K562 (cell line): ENCODE measurements around the gene PADI1. TPM values are rescaled to one million over a fixed set of nuclear protein-coding genes. Genes with fewer than 3 reads are reported as not detected.

Experiments used
- ARID1B ChIP-seq: fragments of 450-650 bp; IDR thresholded peaks from 2 replicates; pipeline ENCODE4 v1.6.1; 2016; ENCODE audit warnings: antibody characterized with exemption, mild to moderate bottlenecking, inconsistent platforms
- ATF1 ChIP-seq, 2 experiments: fragments of 450-650 bp in 1 of 2; IDR thresholded peaks; 2 replicates each; pipeline ENCODE4 v1.6.1; 2016; ENCODE audit warnings: missing compliant biosample characterization in 1 of 2, missing genetic modification characterization in 1 of 2
- EP300 ChIP-seq: IDR thresholded peaks from 2 replicates; pipeline ENCODE4 v1.6.1; 2012; ENCODE audit warnings: low read length, improper control_type of control experiment
- EP400 ChIP-seq: fragments of 450-650 bp; IDR thresholded peaks from 2 replicates; pipeline ENCODE4 v1.6.1; 2017; ENCODE audit warnings: antibody characterized with exemption, mild to moderate bottlenecking, moderate library complexity
- JUND ChIP-seq, 2 experiments: IDR thresholded peaks; 2 replicates in 1 of 2; 3 replicates in 1 of 2; pipeline ENCODE4 v1.6.1; 2011; ENCODE audit warnings: borderline replicate concordance in 2 of 2, low read depth in 2 of 2, low read length in 2 of 2, improper control_type of control experiment in 1 of 2, missing biosample characterization in 1 of 2, missing genetic modification characterization in 1 of 2, missing genetic modification reagents in 1 of 2
- MEF2D ChIP-seq: conservative IDR thresholded peaks from 2 replicates; pipeline ENCODE4 v1.6.1; 2016; ENCODE audit warnings: low read depth, missing genetic modification characterization, missing compliant biosample characterization
- MGA ChIP-seq: fragments of 450-650 bp; IDR thresholded peaks from 2 replicates; pipeline ENCODE4 v1.6.1; 2016; ENCODE audit warnings: mild to moderate bottlenecking, moderate library complexity
- MYC ChIP-seq, 2 experiments: fragments of 250-450 bp in 1 of 2; sonication (Bioruptor Pico) in 1 of 2; IDR thresholded peaks; 2 replicates each; pipeline versions ENCODE4 v1.5.1 to v1.6.1; 2012 to 2021; ENCODE audit warnings: low read depth in 2 of 2, borderline replicate concordance in 1 of 2, improper control_type of control experiment in 1 of 2, low read length in 1 of 2, mild to moderate bottlenecking in 1 of 2, moderate library complexity in 1 of 2
- ZFP91 ChIP-seq: sonication (generic); formaldehyde crosslinking; IDR thresholded peaks from 2 replicates; pipeline ENCODE4 v1.8.0; 2022; ENCODE audit warnings: mild to moderate bottlenecking, missing genetic modification reagents
- ZNF551 ChIP-seq: fragments of 250-450 bp; sonication (Bioruptor Pico); IDR thresholded peaks from 2 replicates; pipeline ENCODE4 v1.5.0; 2021; ENCODE audit warnings: mild to moderate bottlenecking, moderate library complexity
- polyA plus RNA-seq, 8 experiments: library from polyadenylated mRNA; depleted of rRNA in 4 of 8; stranded (reverse) in 5 of 8; unstranded in 3 of 8; fragments of >200 nt; fragmentation: Nextera tagmentation in 2 of 8; fragmentation: Illumina TruSeq in 1 of 8; extraction: Ambion mirVana in 2 of 8; extraction: Trizol in 1 of 8; gene quantifications; 2 replicates each; pipeline versions ENCODE4 v1.2.1 to v1.2.3, GENCODE V29; 2011 to 2014; ENCODE audit warnings: inconsistent platforms in 1 of 8, missing spikeins in 1 of 8
- total RNA-seq, 7 experiments: library from RNA; depleted of rRNA in 6 of 7; stranded (reverse); fragments of >200 nt in 6 of 7; fragmentation: Illumina TruSeq in 2 of 7; extraction: Trizol in 2 of 7; gene quantifications; 2 replicates each; pipeline versions ENCODE4 v1.2.1 to v1.2.3, GENCODE V29; 2011 to 2021; ENCODE audit warnings: low replicate concordance in 1 of 7

The PADI1 gene
- total and polyA plus RNA-seq, 9 of the 15 experiments (the other 6 are each of a cell fraction or from before 2014, with no cell fraction given), result not detected

- no peak; the same call in 1 of the 2 replicates for TF ChIP-seq MGA
- TF ChIP-seq ZFP91, result no peak
- TF ChIP-seq ARID1B, result peak; percentile 66
- peak; percentile 90 for TF ChIP-seq MYC (IDR thresholded peaks at IDR 0.05; ENCODE audit: low read depth, low read length)
- no peak; the same call in 1 of the 2 replicates for TF ChIP-seq MYC (CRISPR knock-in tag; IDR thresholded peaks at IDR 0.05; ENCODE audit: borderline replicate concordance, low read depth)
- TF ChIP-seq ZNF551 (CRISPR knock-in tag), result no peak
- TF ChIP-seq EP300, result peak; percentile 23; the same call in 1 of the 2 replicates
- no peak for TF ChIP-seq ATF1 (CRISPR knock-in tag; IDR thresholded peaks at IDR 0.05)
- peak; percentile 52; the same call in 1 of the 2 replicates for TF ChIP-seq ATF1 (tag; IDR thresholded peaks at IDR 0.05)
- no peak for TF ChIP-seq MEF2D (tag)
- peak; percentile 66 for TF ChIP-seq EP400
- peak; percentile 69 for TF ChIP-seq JUND (IDR thresholded peaks at IDR 0.05; ENCODE audit: borderline replicate concordance, low read depth, low read length)
- 0 out of 3 replicates have a peak, but pooled peaks have one; percentile 19 for TF ChIP-seq JUND (tag; IDR thresholded peaks at IDR 0.05; ENCODE audit: borderline replicate concordance, low read depth, low read length)
Observed at GRCh38 chr1:17192394-17193221, 12.3 kb upstream of the PADI1 start (continued).
